Heart right ventricle (tissue), 16 donors: ENCODE data around the gene FLNA. TPM values are rescaled to one million over a fixed set of nuclear protein-coding genes. Genes with fewer than 3 reads are reported as not detected.

Experiments used
- ATAC-seq, 8 donors: fragments of 200-7000 bp; cut with Tn5 transposase; one replicate each; pipeline ENCODE4 v1.9.1; 2020; ENCODE audit warnings: mild to moderate bottlenecking in 8 of 8, moderate library complexity in 8 of 8, moderate number of reproducible peaks in 1 of 8
- DNase-seq, 2 donors: peaks; one replicate each; pipeline ENCODE4 v3.0.0-alpha.2; 2020
- H3K27ac ChIP-seq, 10 donors: fragments of 200-600 bp; sonication (generic) in 2 of 10; one replicate each; pipeline versions ENCODE4 v1.5.0 to v1.8.0; 2020 to 2022; ENCODE audit warnings: mild to moderate bottlenecking in 3 of 10
- H3K27me3 ChIP-seq, 7 donors: fragments of 200-600 bp; one replicate each; pipeline ENCODE4 v1.8.0; 2021 to 2022; ENCODE audit warnings: mild to moderate bottlenecking in 2 of 7
- H3K36me3 ChIP-seq, 9 donors: fragments of 200-600 bp; sonication (generic) in 1 of 9; one replicate each; pipeline versions ENCODE4 v1.5.0 to v1.8.0; 2020 to 2022; ENCODE audit warnings: mild to moderate bottlenecking in 2 of 9
- H3K4me1 ChIP-seq, 9 donors: fragments of 200-600 bp; sonication (generic) in 1 of 9; one replicate each; pipeline versions ENCODE4 v1.5.0 to v1.8.0; 2020 to 2022; ENCODE audit warnings: mild to moderate bottlenecking in 4 of 9
- H3K4me3 ChIP-seq, 10 donors: fragments of 200-600 bp; sonication (generic) in 2 of 10; one replicate each; pipeline versions ENCODE4 v1.5.0 to v1.8.0; 2020 to 2022; ENCODE audit warnings: mild to moderate bottlenecking in 7 of 10, moderate library complexity in 2 of 10
- H3K9me3 ChIP-seq, 11 donors: fragments of 200-600 bp in 10 of 11; sonication (generic) in 2 of 11; one replicate each; pipeline versions ENCODE4 v1.5.0 to v1.8.0; 2013 to 2022; ENCODE audit warnings: mild to moderate bottlenecking in 2 of 11, control low read depth in 1 of 11, moderate library complexity in 1 of 11
- WGBS, 2 donors: extraction: QIAGEN DNeasy Blood & Tissue Kit; methylation state at CpG; one replicate each; pipeline ENCODE4 v1.1.7; 2013; ENCODE audit warnings: inconsistent platforms in 1 of 2; 5-methylcytosine and 5-hydroxymethylcytosine counted together
- intact Hi-C, 10 donors: fragments of 100-400 bp; cut with DNase I; formaldehyde crosslinking; loops; one replicate each; pipeline versions ENCODE4 v1.11.1 to v1.14.2; 2022
- polyA plus RNA-seq, 2 donors: library from polyadenylated mRNA; stranded (reverse); fragments of 200-250 nt; gene quantifications; one replicate each; pipeline ENCODE4 v1.2.3, GENCODE V29; 2013
- total RNA-seq, 10 donors: library from RNA; stranded (reverse); fragmentation: NEBNext Ultra II Directional in 3 of 10; extraction: Animal tissue kit (Norgen Biotek cat#: 25700) in 3 of 10; gene quantifications; one replicate each; pipeline versions ENCODE4 v1.2.1 to v1.2.4, GENCODE V29; 2021 to 2023
- TF ChIP-seq, protein P1 (sequence below), 9 donors: fragments of 200-600 bp; sonication (generic) in 2 of 9; IDR thresholded peaks; one replicate each; pipeline versions ENCODE4 v1.5.0 to v1.8.0; 2021 to 2022; ENCODE audit warnings: antibody characterized with exemption in 9 of 9, mild to moderate bottlenecking in 5 of 9, moderate library complexity in 1 of 9
- donor health status: Arrhythmogenic right ventricular cardiomyopathy.
- donor health status: ischemic (EF 13 %, LVEDD 7.1; RV severe dilation, severe dysfunction).
- donor health status: healthy with polysubstance abuse.
- donor health status: DM: no; HTN: yes; CAD: no.
- donor health status: DM: no; HTN: no; CAD: no.
- donor health status: ischemic (EF 25% LVEDD 6.9; RV normal size, moderate dysfunction).
- donor health status: ischemic (EF 25% LVEDD 5.7; RV mildly dilated, moderate dysfunction).
- donor health status: healthy.
- donor health status: DM: yes; HTN: yes; CAD: no.
- donor health status: Ischemic cardiomyopathy.
- donor health status: ischemic (EF 35%, LVEDD 5.7; RV mildly dilated, moderate dysfunction).
- donor health status: nonischemic (EF 11% LVEDD 7.7; RV severe dilation, severe dysfunction).
- donor health status: DM: yes; HTN: yes; CAD: no.
- donor health status: PGD.
- donor health status: ischemic (EF 29% LVEDD 5.4; RV normal size, mild dysfunction).
- donor health status: nonischemic (EF 23%, LVEDD 6.1; RV moderate dilation, normal function).

The FLNA gene
- total and polyA plus RNA-seq, 12 donors = 139 to 442 (median 199) TPM

DNA sequence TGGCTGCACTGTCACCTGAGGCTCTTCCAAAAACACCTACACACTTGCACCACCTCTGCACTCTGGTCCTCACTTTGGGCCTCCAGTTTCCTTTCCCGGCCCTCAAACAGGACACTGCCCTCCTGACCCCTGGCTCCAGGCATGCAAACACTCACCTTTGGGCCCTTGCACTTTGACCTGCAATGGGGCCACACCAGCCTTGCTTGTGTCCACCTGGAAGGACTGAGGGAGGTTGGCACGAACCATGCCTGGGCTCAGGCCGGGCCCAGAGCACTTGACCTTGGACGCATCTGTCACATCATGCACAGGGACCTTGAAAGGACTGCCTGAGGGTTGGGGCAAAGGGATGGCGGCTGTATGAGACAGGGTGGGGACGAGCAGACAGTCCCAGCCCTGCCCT is 15.6 kb downstream of the FLNA start:
- H3K36me3 ChIP-seq = peaks cover 0 to 100% (median 63%) of the 10 kb centered on the region in 9 donors
- no peaks in the 10 kb centered on the region for H3K9me3 ChIP-seq
- ATAC-seq (no peak), DNase-seq (no peak)
- WGBS, 2 donors = 44 to 65% methylated on average over 6 of the region's 6 CpGs
- TF ChIP-seq, protein P1, sequence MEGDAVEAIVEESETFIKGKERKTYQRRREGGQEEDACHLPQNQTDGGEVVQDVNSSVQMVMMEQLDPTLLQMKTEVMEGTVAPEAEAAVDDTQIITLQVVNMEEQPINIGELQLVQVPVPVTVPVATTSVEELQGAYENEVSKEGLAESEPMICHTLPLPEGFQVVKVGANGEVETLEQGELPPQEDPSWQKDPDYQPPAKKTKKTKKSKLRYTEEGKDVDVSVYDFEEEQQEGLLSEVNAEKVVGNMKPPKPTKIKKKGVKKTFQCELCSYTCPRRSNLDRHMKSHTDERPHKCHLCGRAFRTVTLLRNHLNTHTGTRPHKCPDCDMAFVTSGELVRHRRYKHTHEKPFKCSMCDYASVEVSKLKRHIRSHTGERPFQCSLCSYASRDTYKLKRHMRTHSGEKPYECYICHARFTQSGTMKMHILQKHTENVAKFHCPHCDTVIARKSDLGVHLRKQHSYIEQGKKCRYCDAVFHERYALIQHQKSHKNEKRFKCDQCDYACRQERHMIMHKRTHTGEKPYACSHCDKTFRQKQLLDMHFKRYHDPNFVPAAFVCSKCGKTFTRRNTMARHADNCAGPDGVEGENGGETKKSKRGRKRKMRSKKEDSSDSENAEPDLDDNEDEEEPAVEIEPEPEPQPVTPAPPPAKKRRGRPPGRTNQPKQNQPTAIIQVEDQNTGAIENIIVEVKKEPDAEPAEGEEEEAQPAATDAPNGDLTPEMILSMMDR (IDR thresholded peaks at IDR 0.05) = no peak
- no peaks in the 10 kb centered on the region for H3K27me3 ChIP-seq
- intact Hi-C loops = no loop called here
- H3K27ac ChIP-seq = peak overlapping the region in 3 of 10 donors; percentile 15 to 33 (median 21)
- no peak overlapping the region for H3K4me3 ChIP-seq
- peaks cover 0 to 45% (median 3%) of the 10 kb centered on the region in 9 donors for H3K4me1 ChIP-seq

DNA sequence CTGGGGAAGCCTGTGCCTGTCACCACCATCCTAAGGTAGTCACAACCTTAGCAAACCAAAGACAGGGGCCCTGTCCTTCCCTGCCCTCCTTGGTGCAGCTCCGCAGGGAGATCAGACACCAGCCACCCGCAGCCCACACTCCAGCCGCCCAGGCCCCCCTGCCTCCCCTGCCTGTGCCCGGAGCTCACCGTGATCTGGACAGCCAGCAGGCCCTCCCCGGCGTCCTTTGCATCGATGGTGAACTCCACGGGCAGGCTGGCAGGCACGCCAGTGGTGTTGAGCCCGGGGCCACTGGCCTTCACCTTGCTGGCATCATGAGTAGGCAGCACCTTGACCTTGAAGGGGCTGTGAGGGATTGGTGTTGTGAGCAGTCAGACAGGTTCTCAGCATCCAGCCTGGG is 16.4 kb downstream of the FLNA start:
- no peak overlapping the region for H3K27ac ChIP-seq
- H3K27me3 ChIP-seq = no peaks in the 10 kb centered on the region
- H3K4me1 ChIP-seq = peaks cover 0 to 44% (median 3%) of the 10 kb centered on the region in 9 donors
- intact Hi-C loops = no loop called here
- 64 to 75% methylated on average over 11 of the region's 11 CpGs for WGBS, 2 donors
- no peak for DNase-seq
- ATAC-seq = no peak
- H3K4me3 ChIP-seq = no peak overlapping the region
- peaks cover 0 to 100% (median 66%) of the 10 kb centered on the region in 9 donors for H3K36me3 ChIP-seq
- H3K9me3 ChIP-seq = no peaks in the 10 kb centered on the region
- TF ChIP-seq, protein P1 (IDR thresholded peaks at IDR 0.05) = no peak

DNA sequence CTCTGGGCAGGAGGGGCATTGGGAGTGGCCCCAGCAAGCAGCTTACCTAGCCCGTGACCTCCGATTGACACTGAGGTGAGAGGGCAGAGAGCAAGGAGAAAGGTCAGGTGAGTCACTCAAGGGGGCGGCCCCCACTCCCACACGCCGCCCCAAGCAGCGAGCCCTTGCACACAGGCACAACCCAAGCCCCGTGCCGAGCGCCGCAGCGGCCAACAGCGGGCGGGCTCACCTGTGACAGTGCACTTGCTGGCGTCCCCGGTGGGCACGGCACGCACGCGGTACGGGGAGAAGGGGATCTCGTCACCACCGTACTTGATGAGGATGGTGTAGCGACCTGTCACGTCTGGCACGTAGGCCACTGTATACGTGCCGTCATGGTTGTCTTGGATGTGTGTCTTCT is 17.2 kb downstream of the FLNA start:
- Histone ChIP-seq H3K27me3 (no peaks in the 10 kb centered on the region), H3K4me3 (no peak overlapping the region), H3K36me3 (peaks cover 0 to 100% (median 64%) of the 10 kb centered on the region in 9 donors), H3K9me3 (no peaks in the 10 kb centered on the region), H3K27ac (no peak overlapping the region), H3K4me1 (peaks cover 0 to 39% (median 3%) of the 10 kb centered on the region in 9 donors)
- intact Hi-C loops = no loop called here
- DNase-seq = no peak
- ATAC-seq = no peak
- WGBS, 2 donors = 75 to 82% methylated on average over 25 to 27 of the region's 27 CpGs
- TF ChIP-seq, protein P1 (IDR thresholded peaks at IDR 0.05) = no peak

DNA sequence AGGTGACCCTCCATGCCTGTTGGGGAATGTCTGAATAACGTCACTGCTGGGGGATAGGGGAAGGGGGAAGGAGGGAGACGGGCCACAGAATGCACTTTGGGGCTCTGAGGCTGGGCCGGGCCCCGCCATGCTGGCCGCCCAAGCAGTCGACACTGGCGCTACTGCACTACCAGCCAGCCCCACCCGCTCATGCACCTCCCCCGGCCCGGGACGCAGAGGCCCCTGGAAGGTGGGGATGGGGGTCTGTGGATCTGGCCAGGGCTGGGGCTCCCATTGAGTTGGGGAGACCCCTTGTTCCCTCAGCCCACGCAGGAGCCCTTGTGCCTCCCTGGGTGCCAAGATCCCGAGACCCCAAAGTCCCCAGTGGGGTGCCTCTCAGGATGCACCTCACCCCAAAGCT is 17.8 kb downstream of the FLNA start:
- Histone ChIP-seq H3K36me3 (peaks cover 0 to 100% (median 59%) of the 10 kb centered on the region in 9 donors), H3K27me3 (no peaks in the 10 kb centered on the region), H3K4me1 (peaks cover 0 to 39% (median 6%) of the 10 kb centered on the region in 9 donors), H3K9me3 (no peaks in the 10 kb centered on the region), H3K4me3 (no peak overlapping the region), H3K27ac (no peak overlapping the region)
- no peak for ATAC-seq
- 57 to 71% methylated on average over 5 to 13 of the region's 13 CpGs for WGBS, 2 donors
- no peak for DNase-seq
- intact Hi-C loops = no loop called here
- TF ChIP-seq, protein P1 (IDR thresholded peaks at IDR 0.05) = no peak
